Stimulated activated CD8-positive, alpha-beta memory T cell treated with anti-CD3 and anti-CD28 coated beads, Interleukin-12 subunit alpha, Interleukin-12 subunit beta, amount 100 ng/mL, for 4 hours (primary cell): Measurements from ENCODE around the gene SLC22A7.

Source experiments
- DNase-seq: peaks from one replicate; pipeline ENCODE4 v3.0.0-alpha.2; 2020; ENCODE audit warnings: low read depth

SLC22A7 gene

DNA sequence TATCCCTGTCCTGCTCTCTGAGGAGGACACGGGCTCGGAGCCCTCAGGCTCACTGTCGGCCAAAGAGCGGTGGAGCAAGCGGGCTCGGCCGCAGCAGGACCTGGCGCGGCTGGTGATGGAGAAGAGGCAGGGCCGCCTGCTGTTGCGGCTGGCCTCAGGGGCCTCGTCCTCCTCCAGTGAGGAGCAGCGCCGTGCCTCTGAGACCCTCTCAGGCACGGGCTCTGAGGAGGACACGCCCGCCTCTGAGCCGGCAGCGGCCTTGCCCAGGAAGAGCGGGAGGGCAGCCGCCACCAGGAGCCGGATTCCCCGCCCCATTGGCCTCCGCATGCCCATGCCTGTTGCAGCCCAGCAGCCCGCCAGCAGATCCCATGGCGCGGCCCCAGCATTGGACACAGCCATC lies 14.2 kb upstream of the SLC22A7 start:
- no peak for DNase-seq

- DNase-seq, result no peak
Measured at GRCh38 chr6:43284991-43285781, 12.9 kb upstream of the SLC22A7 start.

DNA sequence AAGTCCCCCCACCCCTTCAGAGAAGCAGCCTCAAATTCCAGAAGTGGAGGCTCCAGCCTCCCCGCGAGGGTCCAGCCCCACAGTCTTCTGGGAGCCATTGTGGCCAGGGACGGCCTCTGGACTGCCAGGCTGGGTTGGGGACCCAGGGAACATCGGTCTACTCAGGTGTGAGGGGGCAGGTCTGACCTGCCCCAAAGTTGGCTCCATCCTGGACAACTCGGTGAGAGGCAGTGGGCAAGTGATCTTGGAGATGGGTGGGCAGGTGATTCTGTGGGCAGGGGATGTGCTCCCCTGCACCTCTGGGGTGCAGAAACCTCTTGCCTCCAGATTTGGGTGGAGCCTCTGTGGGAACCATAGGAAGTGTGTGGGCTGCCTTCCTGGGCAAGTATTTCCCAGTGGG lies 12.2 kb upstream of the SLC22A7 start:
- DNase-seq, result no peak

- DNase-seq, result no peak
Measured at GRCh38 chr6:43286456-43286979, 11.5 kb upstream of the SLC22A7 start.

- no peak for DNase-seq
Measured at GRCh38 chr6:43286980-43287716, 10.9 kb upstream of the SLC22A7 start.

GRCh38 chr6:43287717-43288679 lies 10.1 kb upstream of the SLC22A7 start:
- no peak for DNase-seq

DNA sequence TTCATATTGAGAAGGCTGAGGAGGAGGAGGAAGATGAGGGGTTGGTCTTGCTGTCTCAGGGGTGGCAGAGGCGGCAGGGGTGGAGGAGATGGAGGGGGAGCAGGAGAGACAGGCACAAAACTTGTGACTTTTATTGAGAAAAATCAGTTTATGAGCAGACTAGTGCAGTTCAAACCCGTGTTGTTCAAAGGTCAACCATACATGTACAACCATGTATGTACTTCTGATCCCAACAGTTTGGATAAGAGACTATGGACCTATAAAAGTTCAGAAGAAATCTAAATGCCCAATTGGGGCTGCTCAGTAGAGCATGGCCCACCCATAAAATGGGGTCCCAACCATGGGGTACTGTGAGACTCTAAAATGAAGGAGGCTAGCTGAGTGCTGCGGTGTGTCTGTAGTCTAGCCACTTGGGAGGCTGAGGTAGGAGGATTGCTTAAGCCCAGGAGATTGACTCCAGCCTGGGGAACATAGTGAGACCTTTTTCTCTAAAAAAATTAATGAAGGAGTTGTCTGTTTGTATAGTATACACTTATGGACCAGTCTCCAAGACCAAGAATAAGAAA lies 7.6 kb upstream of the SLC22A7 start:
- DNase-seq, result no peak

DNA sequence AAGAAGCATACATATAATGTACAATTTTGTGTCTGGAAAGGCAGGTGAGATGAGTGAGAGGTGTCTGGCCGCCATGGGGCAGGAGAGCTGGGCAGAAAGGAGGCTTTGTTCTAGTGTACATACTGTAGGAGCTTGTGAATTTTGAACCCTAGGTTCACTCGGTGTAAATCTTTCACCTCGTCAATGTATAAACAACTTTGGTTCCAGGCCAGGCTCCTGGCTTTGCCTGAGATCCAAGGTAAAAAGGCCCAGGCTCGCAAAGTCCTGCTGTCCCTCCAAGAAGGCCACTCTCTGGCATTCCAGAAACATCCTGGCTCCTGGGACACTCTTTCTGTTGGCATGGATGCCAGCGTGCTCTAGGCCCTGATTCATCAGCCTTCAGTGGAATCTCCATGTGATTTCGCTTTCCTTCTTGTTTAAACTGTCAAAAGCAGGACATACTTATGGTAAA lies 7.1 kb upstream of the SLC22A7 start:
- no peak for DNase-seq

DNA sequence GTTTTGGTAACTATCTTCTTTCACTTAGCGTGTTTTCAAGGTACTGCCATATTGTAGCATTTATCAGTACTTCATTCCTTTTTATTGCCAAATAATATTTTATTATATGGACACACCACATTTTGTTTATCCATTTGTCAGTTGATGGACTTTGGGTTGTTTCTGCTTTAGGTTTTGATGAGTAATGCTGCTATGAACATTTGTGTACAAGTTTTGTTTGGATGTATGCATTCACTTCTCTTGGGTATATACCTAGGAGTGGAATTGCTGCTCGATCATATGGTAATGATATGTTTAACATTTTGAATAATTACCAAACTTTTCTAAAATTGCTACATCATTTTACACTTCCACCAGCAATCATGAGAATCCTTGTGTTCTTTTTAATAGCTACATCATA lies 6.4 kb upstream of the SLC22A7 start:
- DNase-seq, result no peak

- DNase-seq, result no peak
Measured at GRCh38 chr6:43292341-43292740, 5.7 kb upstream of the SLC22A7 start.

DNA sequence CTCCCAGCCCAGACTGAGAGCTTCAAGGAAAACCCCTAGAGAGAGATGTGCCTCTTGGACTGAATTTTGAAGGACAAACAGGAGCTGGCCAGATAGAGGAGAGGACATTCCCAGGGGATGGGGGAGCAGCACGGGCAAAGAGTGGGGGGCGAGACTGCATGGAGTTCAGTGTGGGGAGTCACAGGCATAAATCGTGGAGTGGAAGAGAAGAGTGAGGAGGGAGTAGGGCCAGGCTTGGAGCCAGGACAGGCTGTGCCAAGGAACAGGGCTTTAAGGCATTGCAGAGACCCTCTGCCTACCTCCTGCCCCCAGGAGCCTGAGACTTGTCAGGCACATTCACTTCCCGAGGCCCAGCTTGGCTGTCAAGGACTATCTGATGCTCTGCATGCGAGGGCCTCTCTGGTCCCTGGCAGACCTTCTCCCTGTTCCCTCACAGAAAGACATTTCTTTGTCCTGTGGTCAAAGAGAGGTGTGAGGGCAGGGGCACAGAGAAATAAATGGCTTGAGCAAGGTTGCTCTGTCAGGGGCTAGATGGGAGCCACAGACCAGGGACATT lies 5.2 kb upstream of the SLC22A7 start:
- no peak for DNase-seq

- DNase-seq, result no peak
Measured at GRCh38 chr6:43293698-43294097, 4.4 kb upstream of the SLC22A7 start.

DNA sequence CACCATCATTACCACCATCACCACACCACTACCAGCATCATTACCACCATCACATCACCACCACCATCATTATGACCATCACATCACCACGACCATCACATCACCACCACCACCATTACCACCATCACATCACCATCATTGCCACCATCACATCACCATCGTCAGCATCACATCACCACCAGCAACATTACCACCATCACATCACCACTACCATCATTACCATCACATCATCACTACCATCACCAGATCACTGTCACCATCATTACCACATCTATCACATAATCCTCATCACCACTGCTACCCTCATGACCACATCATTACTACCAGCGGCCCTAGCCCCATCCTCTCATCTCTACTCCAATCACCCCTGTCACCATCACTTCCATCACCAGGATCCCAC lies 3.5 kb upstream of the SLC22A7 start:
- DNase-seq, result no peak

- DNase-seq, result no peak
Measured at GRCh38 chr6:43295456-43295855, 2.6 kb upstream of the SLC22A7 start.

- no peak for DNase-seq
Measured at GRCh38 chr6:43296780-43297497, 1.1 kb upstream of the SLC22A7 start.

- DNase-seq, result no peak
Measured at GRCh38 chr6:43298565-43299337, 691 bp downstream of the SLC22A7 start.

DNA sequence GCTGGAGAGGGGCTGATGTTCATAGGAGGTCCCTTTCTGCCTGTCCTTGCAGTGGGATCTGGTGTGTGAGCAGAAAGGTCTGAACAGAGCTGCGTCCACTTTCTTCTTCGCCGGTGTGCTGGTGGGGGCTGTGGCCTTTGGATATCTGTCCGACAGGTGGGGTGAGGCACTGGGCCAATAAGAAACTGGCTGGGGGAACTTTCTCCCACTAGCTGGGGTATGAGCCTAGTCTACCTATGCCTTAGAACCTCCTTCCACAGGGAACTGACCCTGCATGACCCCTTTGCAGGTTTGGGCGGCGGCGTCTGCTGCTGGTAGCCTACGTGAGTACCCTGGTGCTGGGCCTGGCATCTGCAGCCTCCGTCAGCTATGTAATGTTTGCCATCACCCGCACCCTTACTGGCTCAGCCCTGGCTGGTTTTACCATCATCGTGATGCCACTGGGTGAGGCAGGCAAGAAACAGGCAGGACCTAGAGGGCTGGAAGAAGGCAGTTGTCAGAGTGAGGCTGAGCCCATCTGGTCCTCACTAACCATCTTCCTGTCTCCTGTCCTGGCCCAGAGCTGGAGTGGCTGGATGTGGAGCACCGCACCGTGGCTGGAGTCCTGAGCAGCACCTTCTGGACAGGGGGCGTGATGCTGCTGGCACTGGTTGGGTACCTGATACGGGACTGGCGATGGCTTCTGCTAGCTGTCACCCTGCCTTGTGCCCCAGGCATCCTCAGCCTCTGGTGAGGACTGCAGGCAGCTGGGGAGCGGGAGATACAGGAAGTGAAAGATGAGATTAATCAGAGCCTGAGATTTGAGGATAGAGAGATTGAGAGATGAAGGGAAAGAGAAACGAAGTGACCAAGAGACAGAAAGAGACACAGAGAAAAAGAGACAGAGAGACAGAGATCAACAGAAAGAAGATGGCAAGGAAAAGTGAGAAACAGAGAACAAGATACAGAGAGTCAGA lies 1.6 kb downstream of the SLC22A7 start:
- no peak for DNase-seq

- DNase-seq, result no peak
Measured at GRCh38 chr6:43301081-43301870, 3.2 kb downstream of the SLC22A7 start.
